ENCODE data around the gene MAP4K4.

MAP4K4 gene

DNA sequence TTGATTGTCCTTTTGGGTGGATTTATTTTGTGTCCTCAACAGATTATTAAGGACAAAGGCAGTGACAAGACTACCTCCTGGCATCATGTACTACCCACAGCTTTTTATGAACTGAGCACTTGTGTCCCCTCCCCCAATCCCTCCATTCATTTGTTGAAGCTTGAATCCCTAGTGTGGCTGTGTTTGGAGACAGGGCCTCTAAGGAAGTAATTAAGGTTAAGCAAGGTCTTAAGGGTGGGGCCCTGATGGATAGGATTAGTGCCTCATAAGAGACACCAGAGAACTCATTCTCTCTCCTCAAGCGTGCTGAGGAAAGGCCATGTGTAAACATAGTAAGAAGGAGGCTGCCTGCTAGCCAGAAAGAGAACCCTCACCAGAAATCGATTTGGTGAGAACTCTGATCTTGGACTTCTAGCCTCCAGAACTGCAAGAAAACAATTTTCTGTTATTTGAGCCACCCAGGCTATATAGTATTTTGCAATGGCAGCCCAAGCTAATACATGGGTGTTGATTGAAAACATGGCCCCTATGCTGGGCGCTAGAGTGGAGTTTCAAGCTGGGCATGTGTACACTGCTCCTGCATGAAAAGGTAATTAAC lies 3.4 kb upstream of the MAP4K4 start:
- no peak for DNase-seq

- no peak for DNase-seq
Measured at GRCh38 chr2:101696272-101697123, 1.0 kb upstream of the MAP4K4 start.

DNA sequence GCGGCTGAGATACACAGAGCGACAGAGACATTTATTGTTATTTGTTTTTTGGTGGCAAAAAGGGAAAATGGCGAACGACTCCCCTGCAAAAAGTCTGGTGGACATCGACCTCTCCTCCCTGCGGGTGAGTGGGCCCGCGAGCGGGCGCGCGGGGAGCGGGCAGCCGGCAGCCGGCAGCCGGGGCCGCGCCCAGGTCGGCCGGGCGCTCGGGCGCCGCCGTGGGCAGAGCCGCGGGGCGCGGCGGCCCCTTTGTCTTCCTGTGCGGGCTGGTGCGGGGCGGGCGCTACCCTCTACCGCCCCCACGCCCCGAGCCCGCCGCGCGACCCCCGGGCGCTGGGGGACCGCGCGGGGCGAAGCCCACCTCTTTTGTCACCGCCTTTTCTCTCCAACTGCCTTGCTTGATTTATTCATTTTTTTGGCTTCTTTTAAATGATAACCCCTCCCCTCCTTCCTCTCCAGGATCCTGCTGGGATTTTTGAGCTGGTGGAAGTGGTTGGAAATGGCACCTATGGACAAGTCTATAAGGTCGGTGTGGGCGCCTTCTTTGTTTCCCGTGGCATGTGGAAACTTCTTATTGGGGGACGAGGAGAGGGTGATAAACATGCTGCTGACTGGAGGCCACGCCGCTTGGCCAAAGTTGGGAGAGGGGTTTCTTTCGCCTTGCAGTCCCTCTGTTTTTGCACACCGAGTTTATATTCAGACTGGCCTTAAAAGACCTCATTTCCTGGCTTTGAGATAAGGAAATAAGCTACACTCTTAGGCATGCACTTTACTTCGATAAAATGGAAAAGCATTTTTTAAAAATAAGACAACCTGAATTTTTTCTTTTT lies 722 bp downstream of the MAP4K4 start:
- peak; percentile 40 for DNase-seq

GRCh38 chr2:101698844-101699754 lies 1.6 kb downstream of the MAP4K4 start:
- DNase-seq: peak; percentile 48

GRCh38 chr2:101699755-101700461 lies 2.4 kb downstream of the MAP4K4 start:
- no peak for DNase-seq

GRCh38 chr2:101704046-101704466 lies 6.5 kb downstream of the MAP4K4 start:
- peak; percentile 49 for DNase-seq

GRCh38 chr2:101704816-101705578 lies 7.5 kb downstream of the MAP4K4 start:
- DNase-seq: no peak

DNA sequence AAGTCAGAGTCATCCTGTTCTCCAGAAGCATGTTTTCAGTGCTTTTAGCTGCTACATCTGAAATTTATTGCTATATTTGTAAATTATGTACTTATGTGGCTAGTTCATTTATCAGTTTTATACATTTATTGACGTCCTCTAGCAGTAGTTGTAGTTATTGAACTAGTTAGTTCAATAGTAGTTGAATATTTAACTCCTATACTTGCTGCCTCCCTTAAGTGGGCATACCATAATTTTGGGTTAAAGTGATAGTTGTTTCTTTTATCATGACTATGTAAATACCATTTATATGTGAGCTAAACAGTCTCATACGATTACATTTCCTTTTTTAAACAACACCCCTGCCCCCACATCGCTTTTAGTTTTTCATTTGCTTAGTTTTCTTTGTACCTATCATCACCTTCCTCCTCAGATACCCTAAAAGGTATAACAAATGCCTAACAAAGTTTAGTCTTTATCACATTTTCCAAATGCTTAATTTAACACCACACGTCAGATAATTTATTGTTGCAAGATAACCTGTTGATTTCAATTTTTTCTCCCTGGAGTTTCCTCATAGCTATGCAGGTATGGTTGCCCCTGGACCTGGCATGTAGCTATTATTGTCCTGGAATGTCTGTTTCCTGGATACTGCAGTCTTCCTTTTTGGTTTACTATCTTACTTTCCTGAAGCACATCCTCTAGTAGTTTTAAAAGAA lies 8.8 kb downstream of the MAP4K4 start:
- DNase-seq: no peak

DNA sequence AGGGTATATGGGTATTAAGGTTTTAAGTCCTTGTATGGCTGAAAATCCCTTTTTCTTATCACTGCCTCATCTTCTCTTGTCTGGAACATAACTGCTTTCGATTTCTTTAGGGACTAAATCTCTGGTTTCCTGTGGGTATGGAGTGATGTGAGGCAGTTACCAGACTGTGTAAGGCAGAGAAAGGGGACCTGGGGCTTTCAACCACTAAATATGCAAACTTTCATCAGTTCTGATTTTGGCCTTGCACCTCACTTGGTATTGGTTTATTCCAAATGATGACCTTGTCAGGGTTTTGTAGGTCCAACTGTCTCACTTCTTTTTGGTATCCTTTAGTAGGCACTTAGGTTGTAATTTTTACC lies 9.3 kb downstream of the MAP4K4 start:
- DNase-seq: peak; percentile 75

- no peak for DNase-seq
Measured at GRCh38 chr2:101710036-101710435, 12.5 kb downstream of the MAP4K4 start.

DNA sequence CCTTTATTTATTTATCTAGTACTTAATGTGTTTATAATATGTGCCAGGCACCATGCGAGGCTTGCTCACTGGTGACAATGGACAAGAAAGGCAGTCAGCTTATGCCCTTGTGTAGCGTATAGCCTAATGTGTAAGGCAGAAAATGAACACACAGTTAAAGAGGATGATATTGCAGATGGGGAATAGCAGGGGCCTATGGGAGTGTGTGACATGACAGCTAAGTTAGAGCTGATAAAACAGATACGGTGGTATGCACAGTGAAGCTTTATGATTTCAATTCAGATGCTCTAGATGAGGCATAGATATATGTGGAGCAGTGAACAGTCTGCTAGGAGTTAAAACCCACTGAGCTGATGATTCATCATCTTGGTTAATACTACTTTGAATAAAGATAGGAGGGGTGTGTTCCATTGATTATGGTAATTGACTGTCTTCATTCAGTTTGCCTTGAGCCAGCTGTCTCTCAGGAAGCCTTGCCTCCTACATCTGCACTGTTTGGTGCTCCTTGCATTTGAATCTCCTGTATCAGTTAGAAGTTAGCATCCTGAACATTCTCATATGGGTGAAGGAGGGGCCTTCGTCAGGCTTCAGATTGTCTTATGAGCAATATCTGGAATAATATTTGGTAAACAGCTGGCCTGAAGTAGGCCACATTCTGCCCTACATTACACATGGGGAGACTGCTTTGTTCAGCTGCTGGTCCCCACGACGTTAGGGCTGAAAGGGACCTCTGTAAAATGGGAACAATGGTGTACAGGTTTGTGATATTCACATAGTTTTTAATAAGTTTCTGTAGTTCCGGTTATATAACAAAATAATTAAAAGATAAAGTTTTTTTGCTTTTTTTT lies 13.2 kb downstream of the MAP4K4 start:
- DNase-seq: peak; percentile 46

DNA sequence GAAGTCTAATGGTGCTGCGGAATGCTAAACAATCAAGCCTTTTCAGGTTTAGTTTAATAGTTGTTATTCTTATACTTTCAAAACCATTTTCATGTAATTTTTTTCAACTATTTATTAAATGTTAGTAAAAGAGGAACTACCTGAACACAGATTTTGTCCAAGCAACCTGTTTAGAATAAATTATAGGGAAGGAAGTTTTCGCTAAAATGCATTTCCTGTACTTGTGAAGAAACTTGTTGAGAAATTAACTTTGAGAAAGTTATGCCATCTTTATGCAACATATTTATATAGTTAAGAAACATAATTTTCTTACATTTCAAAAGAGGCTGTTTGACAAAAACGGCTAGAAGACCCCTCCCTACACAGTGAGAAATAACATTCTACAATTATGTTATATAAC lies 16.6 kb downstream of the MAP4K4 start:
- no peak for DNase-seq

- peak; percentile 80 for DNase-seq
Measured at GRCh38 chr2:101717071-101717845, 19.8 kb downstream of the MAP4K4 start.

GRCh38 chr2:101718479-101718878 lies 21.0 kb downstream of the MAP4K4 start:
- no peak for DNase-seq

DNA sequence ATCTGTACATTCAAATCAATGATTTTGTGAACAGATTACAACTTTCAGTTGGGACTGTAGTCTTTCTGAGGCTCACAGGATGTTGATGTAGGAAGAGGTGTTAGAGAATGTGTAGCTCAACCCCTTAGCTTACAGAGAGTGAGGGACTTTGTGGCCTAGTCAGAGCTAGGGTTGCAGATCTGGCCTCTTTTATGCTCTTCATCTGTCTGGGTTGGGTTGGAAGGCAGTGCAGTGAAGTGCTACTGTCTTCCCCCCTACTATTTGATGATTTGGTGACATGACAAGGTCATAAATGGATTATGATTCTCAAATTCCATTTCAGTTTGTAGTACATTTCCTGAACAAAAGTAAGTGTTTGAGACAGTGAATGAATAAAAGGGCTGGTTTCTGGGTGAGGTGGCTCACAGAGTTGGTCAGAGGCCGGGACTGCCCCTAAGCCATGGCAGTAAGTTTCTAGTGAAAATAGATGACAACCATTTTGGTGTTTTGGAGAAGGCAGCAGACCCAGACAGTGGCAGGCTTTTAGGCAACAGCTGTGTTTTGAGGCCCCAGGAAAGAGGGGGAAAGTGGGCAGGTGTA lies 21.6 kb downstream of the MAP4K4 start:
- peak; percentile 67 for DNase-seq

DNA sequence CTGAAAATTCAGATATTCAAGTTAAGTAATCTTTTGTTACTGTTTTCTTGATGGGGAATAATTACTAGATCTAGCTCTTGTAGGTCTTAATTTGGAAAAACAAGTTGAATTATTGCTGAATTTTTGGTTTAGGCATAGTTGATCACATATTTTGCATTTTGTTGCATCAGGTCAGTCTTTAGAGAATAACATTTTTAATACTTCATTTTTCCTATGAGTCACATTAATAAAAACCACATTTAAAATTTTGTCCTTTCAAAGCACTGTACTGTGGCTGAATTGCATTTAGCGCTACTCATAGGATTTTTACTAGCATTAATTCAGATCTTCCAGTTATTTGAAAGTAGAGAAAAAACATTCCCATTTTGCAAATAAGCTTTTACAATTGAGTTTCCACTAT lies 23.2 kb downstream of the MAP4K4 start:
- DNase-seq: no peak

- DNase-seq: no peak
Measured at GRCh38 chr2:101722864-101723263, 25.4 kb downstream of the MAP4K4 start.
